HG03432 (cell line): ENCODE measurements around the gene TMPRSS11D.

Source experiments
- ATAC-seq: cut with Tn5 transposase; IDR thresholded peaks from one replicate; pipeline ENCODE4 v1.9.1; 2021; ENCODE audit warnings: mild to moderate bottlenecking, moderate library complexity; ENCODE audit not compliant: unreplicated experiment

Gene TMPRSS11D

DNA sequence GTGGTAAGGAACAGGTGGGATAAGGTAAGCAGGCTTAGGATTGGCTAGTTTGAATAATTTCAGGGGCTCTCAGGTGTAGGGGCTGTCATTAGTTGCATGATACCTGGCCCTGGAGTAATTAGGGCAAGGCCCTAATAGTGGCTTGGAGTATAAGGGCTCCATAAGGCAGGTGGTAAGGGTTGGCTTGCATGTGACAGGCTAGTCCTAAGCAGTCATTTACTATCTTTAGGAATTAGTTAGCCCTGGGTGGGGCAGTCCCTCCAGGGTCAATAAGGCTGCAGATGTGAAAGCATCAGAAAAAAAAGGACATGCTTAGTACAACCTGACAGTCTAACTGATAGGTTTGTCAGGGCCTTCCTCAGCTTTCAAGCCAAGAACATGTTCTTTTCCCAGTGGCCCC, 7.8 kb upstream of the TMPRSS11D start:
- peak; percentile 45 for ATAC-seq

DNA sequence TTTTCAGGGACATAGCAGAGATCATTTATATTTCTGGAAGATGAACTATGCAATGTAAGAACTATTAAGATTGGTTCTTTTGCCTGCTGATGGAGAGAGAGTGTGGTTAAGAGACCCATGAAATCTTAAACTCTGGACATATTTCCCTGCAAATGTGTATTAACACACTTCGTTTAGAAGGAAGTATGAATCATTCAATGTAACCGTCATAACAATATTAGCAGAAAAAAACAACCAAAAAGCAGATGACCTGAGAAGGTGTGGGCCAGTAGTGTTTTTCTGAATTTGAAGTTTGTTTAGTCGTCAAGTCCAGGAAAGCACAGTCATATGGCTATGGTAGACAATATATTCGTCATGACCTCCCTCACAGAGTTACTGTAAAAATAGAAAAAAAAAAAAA, 2.5 kb upstream of the TMPRSS11D start:
- no peak for ATAC-seq

DNA sequence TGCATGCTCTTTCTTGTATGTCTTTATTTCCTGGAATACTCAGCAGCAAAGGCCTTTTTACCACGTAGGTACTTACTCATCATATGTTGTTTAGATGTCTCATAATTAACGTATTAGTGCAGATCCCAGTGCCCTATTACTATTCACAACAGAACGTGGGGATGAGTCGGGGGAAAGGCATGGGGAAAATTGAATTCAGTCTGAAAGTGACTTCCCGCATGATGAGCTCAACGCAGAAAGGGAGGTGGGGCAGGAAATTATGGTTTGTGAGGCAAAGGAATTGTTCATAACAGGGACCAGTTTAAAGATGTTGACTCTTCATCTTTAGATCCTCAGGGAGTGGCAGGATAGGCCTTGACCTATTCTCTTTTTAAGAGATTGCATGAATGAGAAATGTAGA, 2.0 kb upstream of the TMPRSS11D start:
- ATAC-seq: no peak

DNA sequence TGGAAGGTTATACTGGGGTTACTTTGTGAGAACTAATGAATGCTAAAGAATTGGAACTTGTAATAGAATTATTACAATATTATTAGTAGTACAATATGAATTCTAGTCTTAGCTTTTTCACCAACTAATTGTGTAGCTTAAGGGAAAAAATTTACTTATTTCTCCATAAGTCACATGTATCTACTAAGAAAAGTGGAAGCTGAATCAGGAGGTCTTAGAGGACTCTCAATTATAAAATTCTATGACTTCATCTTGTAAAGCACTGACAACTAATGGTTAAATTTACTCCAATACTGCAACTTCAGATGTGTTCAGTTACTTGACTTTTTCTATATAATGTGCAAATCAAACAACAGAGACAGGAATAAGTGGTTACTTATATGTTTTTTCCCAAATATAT, 899 bp upstream of the TMPRSS11D start:
- no peak for ATAC-seq

DNA sequence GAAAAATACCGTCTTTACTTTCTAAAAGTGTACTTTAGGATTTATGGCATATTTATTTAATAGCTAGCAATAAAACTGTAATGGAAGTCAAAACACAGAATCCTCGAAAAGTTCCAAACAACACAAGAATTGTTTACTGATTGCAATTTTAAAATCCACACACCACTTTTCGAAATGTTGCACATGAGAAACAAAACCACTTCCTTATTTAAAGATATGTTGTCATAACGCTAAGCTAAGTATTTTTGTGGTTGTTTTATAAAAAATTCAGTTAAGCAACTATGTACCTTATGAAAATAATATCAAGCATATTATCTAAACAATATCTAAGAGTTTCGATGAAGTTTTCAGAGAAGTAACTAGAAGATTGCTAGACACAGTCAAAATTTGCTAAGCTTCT, 344 bp downstream of the TMPRSS11D start:
- ATAC-seq: no peak

DNA sequence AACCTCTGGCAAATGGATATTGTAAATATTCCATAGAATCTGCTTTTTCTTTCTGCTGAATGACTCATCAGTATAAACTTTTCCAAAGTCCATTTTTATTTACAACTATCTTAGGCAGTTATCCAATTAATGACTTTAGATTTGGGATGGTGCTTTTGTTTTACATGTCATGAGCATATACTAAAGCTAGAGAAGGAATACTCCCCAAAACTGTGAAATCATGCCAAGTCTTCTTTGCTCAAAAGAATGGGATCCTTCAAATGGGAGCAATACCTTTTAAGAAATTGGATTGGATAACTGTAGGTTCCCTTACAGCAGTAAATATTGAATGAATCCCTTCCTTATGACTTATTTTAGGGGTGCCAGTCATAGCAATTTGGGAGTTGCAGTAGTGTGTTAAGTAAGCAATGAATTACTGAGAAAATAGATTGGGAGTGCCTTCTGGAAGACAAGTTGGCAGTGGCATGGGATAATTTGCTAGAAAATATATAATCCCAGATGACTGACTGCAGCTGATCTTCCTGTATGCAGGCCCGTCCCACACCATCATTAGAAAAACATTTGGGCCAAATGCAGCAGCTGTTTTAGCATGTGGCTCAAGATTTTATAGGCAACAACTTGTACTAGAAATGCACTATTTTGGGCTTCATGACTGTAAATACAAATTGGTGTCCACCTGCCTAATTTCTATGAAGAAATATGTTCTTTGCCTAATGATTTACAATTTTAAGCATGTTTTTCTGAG, 2.8 kb downstream of the TMPRSS11D start:
- ATAC-seq: no peak

DNA sequence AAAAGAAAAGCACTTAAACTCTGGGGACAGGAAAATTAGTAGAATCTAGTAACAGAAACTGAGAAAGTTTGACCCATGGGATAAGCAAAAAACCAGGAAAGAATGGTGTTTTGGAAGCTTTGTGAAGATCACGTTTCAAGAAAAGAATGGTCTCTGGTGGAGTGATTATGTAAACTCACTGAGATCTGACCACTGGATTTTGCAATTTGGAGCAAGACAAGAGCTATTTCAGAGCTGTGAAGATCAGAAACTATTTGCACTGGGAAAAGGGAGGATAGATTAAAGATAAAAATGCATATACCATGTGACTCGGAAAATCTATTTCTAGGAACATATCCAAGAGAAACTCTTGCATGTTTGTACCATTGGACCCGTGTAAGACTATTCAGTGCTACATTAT, 4.3 kb downstream of the TMPRSS11D start:
- ATAC-seq: no peak

DNA sequence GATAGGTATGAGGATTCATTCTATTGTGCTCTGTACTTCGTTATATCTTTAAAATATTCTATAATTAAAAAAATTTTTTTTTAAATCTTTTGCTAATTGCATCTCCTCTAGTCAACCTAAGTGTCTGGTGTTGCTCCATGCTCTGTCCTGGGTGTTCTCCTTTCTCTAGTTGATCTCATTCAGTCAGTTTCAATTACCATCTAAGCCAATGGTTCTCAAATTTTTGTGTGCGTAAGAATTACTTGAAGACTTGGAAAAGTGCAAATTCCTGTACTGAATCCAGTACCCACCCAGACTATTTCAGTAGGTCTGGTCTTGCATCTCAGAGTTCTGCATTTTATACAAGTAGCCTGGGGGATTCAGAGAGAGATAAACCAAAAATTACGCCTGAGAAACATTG, 6.7 kb downstream of the TMPRSS11D start:
- no peak for ATAC-seq

DNA sequence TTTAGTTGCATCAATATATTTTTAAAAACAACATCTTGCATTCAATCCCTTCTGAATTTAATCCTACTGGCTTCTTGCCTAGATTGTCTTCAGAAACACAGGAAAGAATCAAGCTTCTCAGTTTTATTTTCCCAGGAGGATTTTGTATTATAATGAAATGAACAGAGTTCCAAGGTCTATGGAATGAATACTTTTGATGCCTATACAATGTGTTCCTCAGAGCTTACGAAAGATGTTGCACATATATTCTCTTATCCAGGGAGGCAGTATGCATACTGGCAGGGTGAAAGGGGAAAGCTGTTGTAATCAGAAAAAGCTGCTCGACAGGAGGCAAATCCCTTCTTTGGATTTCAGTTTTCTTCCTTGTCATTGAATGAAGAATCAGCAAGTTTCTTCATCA, 8.8 kb downstream of the TMPRSS11D start:
- no peak for ATAC-seq

DNA sequence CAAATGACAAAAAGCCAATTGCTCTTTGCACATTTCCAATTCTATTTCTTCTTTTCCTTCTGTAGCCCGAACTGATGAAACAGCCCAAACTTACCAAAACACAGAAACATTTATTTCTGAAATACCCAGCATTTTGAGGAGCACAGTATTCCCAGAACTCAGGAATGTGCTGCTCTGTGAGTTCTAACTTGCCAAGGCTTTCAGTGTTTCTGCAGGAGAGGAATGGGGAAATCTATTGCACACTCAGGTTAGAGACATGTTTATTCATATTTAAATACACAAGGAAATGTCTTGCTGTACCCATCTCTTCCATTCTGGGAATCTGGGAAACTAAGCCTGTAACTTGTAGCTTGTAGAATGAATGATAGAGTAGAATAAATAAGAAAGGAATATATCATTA, 10.7 kb downstream of the TMPRSS11D start:
- ATAC-seq: no peak

DNA sequence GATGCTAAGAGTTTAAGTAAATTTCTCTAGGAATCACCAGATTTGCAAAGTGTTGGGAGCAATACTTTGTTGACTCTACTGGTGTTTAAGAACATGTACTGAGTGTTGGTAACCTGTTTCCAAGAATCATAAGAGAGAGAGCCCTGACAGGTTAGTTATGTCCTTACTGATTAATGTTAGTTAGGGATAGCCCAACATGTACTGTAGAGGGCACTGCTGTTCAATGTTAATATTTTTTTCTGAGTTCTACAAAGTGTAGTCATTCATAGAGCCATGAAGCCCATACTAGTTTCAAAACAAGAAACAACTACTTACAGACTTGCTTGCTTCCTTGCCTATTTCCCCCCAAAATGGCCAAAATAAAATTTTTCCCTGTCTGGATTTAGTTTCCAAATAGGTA, 11.9 kb downstream of the TMPRSS11D start:
- ATAC-seq: peak; percentile 93

DNA sequence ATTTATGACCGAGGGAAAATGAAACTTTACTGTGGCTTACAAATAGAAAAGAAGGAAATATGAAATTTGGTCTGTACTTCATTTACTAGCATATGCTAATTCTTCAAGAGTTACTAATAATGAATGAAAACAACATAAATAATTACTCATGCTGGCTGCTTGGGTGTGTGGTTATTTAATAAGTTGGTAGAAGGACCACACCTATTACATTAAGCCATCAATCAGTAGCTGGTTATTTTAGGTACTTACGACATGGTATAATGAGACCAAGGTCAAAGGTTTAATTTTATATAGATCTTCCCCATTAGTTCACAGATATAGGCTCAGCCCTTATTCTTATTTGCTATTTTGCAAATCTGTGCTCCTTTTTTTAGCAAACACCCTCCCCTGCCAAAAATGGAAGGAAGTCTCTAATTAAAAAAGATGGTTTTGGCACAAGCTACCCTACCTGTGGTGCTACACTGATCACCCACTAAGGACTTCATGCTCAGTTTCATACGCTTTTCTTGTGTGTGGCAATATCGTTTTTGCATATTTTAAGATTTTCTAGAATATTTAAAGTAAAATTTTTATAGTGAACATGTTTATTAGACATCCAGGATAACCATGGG, 14.1 kb downstream of the TMPRSS11D start:
- ATAC-seq: no peak

DNA sequence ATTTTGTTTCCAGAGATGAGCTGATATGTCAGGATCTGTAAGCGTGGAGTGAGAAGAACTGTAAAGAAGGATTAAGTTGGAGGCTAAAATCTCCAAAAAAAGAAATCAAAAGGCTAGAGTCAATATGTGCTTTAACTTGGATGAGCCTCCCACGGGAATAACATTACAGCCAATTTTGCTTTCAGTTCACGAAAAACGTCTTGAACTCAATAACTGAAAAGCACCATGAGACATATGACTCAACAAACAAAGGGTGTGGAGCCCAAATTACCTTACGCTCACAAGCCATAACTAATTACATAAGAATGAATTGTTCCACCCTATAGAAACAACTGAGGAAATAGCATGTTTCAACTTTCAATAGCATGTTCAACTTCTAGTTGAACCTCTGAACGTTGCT, 22.3 kb downstream of the TMPRSS11D start:
- no peak for ATAC-seq

DNA sequence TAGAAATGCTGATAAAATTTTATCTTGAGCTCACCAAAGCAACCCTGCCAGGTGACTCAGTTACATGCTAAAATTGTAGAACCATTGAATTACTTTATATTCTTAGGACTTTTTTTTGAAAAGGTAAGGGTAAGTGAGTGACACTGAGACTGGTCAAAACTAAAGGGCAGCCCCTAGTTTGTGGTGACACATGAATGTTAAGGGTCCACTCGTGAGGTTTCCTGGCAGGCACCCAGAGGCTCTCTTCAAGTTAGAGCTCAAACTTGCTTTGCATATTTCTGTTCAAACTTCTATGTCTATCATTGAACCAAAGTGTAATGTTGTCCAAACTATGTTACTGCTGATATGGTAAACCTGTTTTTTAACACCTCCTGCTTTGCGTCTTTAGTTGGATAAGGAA, 30.5 kb downstream of the TMPRSS11D start:
- ATAC-seq: no peak

DNA sequence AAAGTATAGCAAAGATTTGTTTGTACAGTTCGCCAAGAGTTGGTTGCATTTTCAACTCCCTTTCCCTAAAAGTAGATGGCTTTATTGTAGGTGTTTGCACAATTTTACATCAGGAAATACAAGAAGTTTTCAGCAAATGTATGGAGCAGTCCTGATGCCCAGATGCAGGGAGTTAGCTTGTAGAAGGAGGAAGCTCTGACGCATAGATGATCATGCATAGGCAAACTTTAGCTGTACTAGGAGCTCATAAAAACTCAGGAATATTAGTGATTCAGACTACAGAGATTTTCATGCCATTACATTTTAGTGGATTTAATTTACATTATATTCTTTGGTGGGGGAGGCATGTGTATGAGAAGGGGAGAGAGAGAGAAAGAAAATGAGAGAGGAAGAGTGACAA, 62.9 kb downstream of the TMPRSS11D start:
- no peak for ATAC-seq

DNA sequence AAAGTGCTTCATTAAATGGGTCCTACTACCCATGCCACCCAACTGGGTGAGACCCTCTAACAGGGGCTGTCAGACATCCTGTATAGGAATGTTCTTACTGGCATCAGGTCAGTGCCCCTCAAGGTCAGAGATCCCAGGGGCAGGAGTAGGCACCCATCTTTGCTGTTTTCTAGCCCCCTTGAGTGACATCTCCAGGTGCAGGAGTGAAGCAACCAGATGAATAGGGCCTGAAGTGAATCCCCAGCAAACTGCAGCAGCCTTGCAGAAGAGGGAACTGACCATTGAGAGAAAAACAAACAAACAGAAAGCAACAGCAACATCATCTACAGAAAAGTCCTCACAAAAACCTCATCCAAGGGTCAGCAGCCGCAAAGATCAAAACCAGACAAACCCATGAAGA, 73.8 kb downstream of the TMPRSS11D start:
- no peak for ATAC-seq

DNA sequence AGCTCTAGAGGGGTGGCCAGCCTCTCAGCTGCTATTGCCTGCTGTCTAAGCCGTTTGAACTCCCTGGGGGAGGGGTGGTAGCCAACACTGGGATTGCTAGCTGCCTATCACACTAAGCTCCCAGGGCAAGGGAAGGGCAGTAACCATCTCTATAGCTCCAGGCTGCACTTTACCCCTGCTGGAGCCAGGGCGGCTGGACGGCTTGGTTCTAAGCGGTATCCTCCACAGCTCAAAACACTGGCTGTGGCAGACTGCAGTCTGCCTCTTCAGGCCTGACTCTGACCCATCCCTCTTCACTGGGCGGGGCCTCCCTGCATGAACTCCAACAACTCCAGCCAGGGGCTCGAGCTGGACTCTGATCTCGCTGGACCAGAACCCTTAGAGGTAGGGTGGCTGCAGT, 74.3 kb downstream of the TMPRSS11D start:
- ATAC-seq: no peak

DNA sequence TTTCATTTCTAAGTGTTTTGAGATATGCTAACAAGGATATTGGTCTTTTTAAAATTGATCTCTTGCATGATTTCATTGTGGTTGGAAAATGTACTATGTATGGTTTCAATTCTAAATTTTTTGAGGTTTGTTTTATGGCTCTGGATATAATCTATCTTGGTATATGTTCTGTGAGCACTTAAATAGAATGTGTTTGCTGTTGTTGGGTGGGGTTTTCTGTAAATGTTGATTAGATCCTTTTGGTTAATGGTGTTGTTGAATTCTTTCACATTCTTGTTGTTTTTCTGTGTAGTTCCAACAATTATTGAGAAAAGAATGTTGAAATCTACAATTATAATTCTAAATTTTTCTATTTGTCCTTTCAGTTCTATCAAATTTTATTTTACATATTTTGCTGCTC, 87.0 kb downstream of the TMPRSS11D start:
- ATAC-seq: no peak

DNA sequence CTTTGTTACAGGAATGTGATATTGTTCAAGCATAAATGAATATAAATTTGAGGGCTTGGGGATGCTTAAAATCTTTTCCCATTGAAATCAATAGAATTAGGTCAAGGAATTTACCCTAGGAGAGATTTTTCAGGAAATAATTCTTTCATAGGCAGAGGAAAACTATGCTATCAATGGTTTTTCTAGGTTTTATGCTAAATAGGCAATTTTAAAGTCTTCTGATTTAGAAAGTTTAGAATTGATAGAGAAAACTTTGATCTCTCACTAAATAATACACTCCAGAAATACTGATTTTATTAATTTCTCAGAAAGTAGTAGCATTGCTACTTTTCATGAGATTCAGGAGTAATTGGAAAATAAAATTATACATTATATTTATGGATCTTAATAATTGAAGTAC, 93.1 kb downstream of the TMPRSS11D start:
- no peak for ATAC-seq

DNA sequence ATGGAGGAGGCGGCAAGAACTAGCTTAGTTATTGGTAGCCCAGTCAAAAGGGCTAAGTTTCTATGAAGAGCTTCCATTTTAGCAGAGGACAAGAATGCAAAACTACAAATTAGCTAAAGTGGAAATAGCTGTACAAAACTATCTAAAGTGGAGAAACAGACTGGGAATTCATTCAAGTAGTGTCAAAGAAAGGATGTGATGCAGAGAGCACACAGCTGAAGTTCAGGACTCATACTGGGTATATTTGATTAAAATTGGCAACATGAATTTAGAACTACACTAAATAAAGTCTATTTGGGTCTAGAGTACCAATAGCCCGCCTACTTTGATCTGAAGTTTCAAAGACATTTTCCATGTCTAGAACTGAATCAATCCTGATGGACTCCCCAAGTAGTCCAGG, 96.5 kb downstream of the TMPRSS11D start:
- no peak for ATAC-seq

DNA sequence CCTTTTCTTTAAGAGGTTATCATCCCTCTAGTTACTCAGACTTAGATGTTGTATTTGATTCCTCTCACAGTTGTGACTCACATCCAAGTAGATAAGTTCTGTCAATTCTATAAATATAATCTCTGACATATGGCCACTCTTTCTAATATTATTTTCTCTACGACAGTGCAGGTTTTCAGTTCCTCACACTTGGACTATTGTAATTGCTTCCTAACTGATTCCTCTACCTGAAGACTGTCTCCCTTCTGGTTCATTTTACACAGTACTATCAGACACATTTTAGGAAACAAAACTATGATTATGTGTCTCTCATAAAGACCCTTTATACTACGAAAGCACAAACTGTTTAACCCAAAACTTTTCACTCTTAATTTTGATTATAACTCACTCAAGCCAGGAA, 98.3 kb downstream of the TMPRSS11D start:
- ATAC-seq: no peak

DNA sequence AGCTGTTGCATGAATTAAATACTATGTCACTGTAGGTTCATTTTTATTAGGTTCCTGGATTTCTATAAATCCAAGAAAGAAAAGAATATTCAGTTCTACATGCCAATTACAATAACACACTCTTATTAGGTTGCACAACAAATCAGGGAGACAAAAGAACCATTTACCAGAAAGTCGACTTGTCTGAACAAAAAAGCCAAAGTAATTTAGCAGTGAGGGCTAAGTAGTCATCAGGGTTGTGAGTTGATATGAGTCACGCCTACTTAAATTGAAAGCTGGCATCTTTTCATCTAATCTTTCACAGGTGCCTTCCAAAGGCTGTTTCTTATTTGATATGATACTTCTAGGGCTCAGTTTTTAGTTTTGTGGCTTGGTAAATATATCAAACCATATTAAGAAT, 104.2 kb downstream of the TMPRSS11D start:
- no peak for ATAC-seq

DNA sequence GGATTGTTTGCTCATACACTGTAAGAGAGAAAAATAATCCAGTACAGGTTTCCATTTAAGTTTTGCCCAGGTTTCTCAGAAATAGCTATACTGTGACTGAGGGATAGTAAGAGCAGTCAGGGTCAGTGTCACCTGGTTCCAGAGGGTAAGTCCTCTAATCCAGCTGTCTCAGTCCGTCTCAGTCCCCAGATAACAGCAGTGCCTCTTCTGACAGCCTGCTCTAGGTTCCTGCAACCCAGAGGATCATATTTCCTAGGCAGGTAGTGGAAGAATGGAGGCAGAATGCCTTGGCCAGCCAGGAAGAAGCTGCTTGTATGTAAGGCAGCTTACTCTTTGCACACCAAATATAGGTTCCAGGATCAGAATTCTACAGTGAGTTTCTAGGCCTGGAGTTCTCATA, 107.1 kb downstream of the TMPRSS11D start:
- no peak for ATAC-seq
